OCI-M1 (cell line): Measurements from ENCODE around the gene MZT2A.
"Not testable (repeated sequence)": the region's sequence is repeated elsewhere in the genome, so short reads cannot be mapped to it uniquely, and the experiment has no call there.

Experiments
- DNase-seq: peaks from one replicate; lab custom pipeline; 2025; lab: John Stamatoyannopoulos, UW

The MZT2A gene, protein sequence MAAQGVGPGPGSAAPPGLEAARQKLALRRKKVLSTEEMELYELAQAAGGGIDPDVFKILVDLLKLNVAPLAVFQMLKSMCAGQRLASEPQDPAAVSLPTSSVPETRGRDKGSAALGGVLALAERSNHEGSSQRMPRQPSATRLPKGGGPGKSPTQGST

GRCh38 chr2:131492015-131492417 lies at the start of gene MZT2A:
TSS of gene MZT2A (minus strand) at chr2:131492397. CDS start at chr2:131492376, 21 bp downstream.
- DNase-seq, result not testable (repeated sequence)

DNA sequence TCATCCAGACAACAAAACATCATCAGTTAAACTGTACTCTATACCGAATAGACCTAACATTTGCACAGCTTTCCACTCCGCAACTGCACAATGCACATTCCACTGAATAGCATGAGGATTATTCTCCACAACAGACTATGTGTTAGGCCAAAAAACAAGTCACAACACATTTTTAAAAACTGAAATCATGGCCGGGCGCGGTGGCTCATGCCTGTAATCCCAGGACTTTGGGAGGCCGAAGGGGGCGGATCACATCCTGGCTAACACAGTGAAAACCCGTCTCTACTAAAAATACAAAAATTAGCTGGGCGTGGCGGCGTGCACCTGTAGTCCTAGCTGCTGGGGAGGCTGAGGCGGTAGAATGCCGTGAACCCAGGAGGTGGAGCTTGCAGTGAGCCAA lies 46.7 kb upstream of the MZT2A start:
- DNase-seq, result not testable (repeated sequence)

GRCh38 chr2:131536841-131537240 lies 44.6 kb upstream of the MZT2A start:
- DNase-seq, result not testable (repeated sequence)

DNA sequence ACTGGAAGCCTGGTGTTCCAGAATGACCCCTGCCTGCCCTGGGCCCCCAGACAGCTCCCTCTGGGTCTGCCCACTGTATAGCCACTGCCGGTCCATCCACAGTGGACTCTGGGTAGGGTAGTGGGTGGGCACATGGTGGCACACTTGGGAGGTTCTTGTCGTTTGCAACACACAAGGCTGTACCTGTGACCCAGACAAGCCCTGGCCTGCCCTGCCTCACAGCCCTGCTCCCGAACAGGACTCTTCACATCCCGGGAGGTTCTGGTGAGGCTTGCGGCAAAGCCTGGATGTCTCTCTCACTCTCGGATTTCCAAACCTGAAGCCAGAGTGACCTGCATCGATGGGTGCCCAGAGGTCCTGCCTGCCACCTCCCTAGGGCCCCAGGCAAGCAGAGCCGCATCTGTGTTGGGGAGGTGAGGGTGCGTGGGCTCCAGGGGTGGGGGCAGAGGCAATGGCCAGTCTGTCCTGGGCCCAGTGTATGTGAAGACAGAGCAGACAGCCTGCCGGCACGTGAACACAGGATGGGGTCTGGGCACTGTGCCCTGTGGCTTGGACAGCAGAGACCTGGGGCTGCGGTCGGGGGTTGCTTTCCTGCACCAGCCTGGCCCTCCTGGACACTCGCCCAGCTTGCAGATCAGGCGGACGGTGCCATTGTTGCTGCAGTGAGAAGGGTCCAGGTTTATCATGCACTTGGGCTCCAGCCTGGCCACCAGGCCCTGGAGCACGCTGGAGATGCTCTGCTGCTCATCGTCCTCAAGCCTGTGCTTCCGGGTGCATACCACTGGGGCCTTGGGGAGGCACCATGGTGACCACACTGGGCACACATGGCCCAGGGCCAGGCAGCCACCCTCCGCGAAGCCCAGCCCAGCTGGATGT lies 44.0 kb upstream of the MZT2A start:
- DNase-seq, result not testable (repeated sequence)

GRCh38 chr2:131535526-131535925 lies 43.3 kb upstream of the MZT2A start:
- no peak for DNase-seq

DNA sequence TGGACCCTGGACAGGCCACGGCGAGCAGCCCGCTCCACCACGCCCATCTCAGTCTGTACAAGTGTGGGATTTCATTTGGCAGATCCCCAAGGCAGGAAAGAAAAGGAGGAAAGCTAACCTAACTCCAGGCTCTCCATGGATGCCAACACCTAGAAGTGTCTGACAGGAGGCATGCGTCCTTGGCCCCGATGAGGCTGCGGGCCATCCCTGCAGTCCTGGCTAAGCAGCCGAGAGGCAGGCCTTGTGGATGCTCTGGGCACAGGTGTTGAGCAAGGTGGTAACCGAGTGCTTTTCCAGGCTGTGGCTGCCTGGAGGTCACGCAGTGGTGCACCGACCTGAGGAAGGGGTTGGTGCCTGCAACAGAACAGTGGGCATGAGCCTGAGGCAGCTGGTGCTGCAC lies 42.8 kb upstream of the MZT2A start:
- DNase-seq, result not testable (repeated sequence)

DNA sequence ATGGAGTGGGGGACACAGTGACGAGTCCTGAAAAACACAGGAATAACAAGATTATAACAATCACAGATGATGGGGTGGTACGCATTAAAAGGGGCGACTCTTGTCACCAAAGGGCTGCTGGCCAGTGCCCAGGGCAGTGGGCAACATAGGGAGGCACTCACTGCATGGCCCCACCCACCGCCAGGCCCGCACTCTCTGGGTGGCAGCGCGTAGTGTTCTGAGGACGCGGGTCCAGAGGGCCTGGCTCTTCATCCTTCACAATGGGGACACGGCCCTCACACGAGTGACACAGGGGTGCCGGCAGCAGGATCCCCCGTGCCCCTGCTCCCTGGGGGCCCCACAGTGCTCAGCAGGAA lies 42.1 kb upstream of the MZT2A start:
- not testable (repeated sequence) for DNase-seq

DNA sequence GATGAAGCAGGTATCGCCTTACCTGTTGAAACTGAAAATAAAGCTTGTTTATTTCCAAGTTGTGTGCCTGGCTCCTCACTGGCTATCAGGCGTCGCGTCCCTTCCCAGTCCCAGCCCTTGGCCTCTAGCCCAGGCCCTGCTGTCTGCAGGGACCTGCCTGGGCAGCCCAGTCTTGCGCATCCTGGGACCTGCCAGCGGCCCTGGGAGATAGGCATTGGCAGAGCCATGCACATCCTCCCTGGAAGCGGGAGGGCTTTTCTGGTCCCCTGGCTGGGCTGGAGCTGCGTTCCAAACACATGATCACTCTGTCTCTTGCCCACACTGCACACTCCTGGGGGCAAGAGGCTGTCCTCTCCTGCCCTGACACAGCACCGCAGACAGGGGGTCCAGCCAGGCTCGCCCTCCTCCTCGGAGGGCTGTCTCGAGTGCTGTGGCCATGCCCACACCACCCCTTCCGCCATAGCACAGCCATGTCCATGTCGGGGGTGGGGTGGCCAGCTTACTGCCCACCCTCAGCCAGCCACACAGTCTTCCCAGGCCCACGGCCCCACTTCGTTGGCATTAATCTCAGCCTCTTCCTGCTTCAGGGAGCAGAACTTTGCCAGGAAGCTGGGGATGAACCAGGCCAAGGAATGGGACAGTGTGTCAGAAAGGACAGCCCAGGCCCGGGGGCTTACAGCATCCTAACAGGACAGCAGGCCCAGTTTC lies 41.6 kb upstream of the MZT2A start:
- not testable (repeated sequence) for DNase-seq

- DNase-seq, result not testable (repeated sequence)
Measured at GRCh38 chr2:131532723-131533608, 40.8 kb upstream of the MZT2A start.

- not testable (repeated sequence) for DNase-seq
Measured at GRCh38 chr2:131531547-131532185, 39.5 kb upstream of the MZT2A start.

GRCh38 chr2:131530626-131531344 lies 38.6 kb upstream of the MZT2A start:
- not testable (repeated sequence) for DNase-seq

- DNase-seq, result not testable (repeated sequence)
Measured at GRCh38 chr2:131529864-131530445, 37.8 kb upstream of the MZT2A start.

GRCh38 chr2:131528981-131529863 lies 37.0 kb upstream of the MZT2A start:
- DNase-seq, result not testable (repeated sequence)

- DNase-seq, result peak; percentile 76
Measured at GRCh38 chr2:131527131-131528001, 35.2 kb upstream of the MZT2A start, which contains the start of gene CCDC74A. TSS of gene CCDC74A (plus strand) at chr2:131527888. CDS start at chr2:131527971, 83 bp downstream.

- DNase-seq, result not testable (repeated sequence)
Measured at GRCh38 chr2:131525256-131525655, 33.1 kb upstream of the MZT2A start.

DNA sequence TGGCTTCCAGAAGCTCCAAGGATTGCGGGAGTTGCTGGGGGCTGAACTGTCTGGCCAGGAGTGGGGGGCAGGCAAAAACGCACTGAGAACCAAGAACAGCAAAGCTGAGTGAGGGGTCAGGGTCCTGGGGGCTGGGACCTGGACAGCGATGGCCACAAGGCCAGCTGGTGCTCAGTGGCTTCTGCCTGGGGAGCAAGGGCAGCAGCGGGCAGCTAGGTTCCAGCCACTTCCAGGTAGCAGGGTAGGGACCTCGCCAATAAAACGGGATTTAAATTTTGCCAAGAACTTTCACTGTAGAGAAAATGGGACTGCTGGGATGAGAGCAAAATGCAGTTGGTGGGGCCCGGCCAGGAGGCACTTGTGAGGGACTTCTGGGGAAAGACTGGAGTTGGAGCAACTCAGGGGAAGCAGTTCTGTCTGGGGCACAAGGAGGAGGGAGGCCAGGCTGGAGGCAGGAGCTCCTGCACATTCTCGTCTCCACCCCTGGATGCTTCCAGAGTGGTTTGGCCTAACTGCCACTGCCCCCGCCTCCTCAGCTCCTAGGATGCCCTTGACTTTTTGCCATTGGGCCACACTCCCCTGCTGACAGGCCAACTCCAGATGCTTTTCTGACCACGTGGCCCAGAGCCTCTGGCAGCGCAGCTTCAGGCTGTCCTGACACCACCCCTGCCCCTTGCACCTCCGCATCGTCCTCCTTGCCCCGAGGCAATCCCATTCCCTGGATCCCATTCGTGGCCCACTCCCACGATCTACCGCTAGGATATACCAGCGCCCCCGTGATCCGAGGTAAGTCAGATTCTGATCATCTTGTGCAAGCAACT lies 30.0 kb upstream of the MZT2A start:
- no peak for DNase-seq

DNA sequence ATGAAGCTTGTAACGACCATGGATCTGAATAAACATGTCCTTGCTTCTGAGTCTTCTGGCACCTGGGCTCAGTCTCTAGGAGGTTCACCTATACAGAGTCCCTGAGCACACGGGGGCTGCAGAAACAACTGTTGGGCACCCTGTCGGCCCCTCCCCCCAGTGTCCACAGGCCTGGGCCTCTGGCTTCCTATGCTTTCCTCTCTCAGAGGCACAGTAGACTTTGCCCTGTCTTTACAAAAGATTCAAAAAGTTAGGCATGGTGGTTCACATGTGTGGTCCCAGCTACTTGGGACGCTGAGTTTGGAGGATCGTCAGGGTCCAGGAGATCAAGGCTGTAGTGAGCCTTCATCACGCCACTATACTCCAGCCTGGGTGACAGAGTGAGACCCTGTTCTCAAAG lies 29.3 kb upstream of the MZT2A start:
- not testable (repeated sequence) for DNase-seq
